HG03521 (cell line): ENCODE data around the gene NT5C3B.
A peak's percentile ranks its signal among the peaks of the same experiment; 100 is the strongest.
"Not testable (repeated sequence)": the region's sequence is repeated elsewhere in the genome, so short reads cannot be mapped to it uniquely, and the experiment has no call there.

Source experiments
- ATAC-seq: cut with Tn5 transposase; IDR thresholded peaks from one replicate; pipeline ENCODE4 v1.9.1; 2021; ENCODE audit warnings: mild to moderate bottlenecking, moderate library complexity; ENCODE audit not compliant: unreplicated experiment

The NT5C3B gene

DNA sequence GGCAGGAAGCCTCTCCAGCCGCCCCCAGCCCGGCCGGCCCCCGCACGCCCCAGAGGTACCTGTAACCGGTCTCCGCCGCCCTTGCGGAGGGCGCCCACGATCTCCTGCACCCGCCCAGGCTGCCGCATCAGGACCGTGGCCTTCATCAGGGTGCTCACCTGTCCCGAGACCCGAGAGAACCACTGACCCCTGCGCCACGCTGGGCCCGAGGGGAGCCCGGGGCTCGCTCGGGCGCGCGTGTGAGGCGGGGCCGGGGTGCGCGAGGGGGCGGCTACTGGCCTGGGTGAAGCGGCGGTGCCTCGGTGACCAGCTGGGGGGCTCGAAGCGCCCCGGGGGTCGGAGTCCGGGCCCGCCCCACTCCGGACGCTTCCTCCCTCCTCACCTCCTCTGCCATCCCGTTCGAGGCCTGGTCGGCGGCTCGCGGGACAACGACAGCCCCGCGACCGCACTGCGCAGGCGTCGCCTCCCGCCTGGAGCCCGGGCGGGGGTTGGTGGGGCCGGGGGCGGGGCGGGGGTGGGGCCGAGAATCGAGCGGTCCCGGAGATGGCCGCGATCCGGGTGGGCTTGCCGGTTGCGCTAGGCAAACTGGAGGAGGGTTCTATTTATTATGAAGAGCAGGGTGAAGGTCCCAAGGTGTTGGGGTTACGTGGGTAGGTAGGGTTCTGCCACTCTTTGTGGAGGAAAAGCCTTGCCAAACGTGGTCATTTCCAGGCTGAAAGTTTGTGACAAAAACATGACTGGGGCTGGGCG lies at the start of gene NT5C3B:
Gene NT5C3B, minus strand, starts transcription at position 433 of the 750 bp plus-strand sequence. Its CDS starts 39 bp downstream, at position 394.
- peak; percentile 76 for ATAC-seq

DNA sequence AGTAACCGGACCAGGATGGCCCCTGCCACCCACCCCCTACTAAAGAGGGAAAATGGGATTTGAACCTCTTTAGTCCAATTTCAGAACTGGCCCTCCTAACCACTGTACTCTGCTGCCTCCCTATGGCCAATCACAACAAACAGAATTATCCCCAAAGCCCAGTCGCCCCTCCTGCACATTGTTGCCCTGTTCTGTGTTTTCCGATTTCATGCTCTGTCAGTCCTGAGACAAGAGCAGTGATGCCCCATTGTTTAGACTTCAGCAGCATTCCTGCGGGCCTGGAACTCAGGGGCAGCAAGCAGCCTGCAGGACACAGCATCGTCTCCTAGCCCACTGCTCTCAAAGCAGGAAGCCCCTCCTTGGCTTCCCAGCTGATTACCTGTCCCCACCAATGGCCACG lies 49.7 kb upstream of the NT5C3B start:
- no peak for ATAC-seq

DNA sequence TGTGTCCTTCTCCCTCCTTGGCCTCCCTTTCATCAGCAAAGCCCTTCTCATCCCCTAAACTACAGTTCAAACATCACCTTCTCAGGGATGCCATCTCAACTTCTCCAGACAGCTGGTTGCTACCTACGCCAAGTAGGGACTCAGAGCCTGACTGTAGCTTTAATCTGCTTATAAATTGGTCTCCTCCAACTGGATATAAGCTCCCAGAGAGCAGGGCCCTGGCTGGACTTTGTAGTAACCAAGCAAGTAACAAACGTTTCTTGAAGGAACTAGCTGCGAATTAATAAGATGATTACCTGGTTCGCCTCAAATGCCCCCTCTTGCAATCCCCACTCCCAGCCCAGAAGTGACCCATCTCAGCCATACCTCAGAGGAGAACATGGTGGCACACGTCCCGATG lies 46.7 kb upstream of the NT5C3B start:
- ATAC-seq, result no peak

DNA sequence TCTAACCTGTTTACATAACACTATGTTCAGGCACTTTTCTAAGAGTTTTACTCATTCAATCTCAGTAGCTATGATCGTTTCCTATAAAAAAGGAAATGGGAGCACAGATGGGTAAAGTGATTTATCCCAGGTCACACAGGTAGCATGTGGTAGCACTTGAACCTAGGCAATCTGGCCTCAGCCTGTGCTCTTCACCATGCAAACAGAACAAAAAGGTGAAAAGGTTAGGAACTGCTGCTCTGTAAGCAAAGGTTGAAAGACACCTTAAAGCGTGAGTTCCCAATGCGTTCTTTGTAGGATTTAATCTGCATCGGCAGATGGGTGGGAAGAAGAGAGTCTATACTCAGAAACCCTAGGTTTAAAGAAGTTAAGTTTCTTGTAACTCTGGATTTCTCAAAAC lies 44.1 kb upstream of the NT5C3B start:
- ATAC-seq, result no peak

DNA sequence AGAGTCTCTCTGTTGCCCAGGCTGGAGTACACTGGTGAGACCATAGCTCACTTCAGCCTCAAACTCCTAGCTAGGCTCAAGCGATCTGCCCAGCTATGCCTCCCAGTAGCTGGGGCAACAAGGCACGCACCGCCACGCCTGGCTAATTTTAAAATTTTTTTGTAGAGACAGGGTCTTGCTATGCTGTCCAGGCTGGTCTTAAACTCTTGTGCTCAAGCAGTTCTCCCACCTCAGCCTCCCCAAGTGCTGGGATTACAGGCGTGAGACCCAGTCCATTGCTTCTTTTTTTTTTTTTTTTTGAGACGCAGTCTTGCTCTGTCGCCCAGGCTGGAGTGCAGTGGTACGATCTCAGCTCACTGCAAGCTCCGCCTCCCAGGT lies 38.2 kb upstream of the NT5C3B start:
- not testable (repeated sequence) for ATAC-seq

DNA sequence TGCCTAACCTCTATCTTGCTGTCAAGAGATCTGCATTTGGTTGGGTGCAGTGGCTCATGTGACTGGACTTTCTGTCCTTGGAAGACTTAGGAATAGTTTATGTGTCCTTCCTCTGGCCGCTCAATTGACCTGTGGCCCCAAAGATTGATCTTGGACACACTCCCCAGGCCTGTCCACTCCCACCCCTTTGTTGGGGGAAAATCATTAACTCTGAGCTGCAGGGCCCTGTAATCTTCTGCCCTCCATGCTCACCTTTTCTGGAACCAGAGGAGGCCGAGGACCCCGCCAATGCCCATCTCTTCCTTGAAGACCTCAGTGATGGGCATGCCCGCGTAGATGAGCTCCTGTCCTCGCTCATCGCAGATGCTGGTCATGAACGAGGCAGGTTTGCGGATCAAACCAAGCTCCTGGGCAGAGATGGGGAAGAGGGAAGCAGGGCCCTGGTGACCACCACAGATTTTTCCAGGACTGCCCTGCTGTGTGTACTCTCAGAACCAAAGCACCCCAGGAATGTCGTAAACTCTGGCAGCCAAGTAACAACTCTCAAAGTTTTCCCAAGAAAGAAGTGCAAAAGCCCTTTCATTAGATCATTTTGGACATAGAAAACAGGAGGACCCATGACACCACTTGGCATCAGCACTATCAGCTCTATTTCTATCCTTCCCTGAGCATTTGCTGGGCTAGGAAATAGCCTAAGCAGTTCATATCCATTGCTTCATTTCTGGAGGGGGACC lies 37.7 kb upstream of the NT5C3B start:
- no peak for ATAC-seq

DNA sequence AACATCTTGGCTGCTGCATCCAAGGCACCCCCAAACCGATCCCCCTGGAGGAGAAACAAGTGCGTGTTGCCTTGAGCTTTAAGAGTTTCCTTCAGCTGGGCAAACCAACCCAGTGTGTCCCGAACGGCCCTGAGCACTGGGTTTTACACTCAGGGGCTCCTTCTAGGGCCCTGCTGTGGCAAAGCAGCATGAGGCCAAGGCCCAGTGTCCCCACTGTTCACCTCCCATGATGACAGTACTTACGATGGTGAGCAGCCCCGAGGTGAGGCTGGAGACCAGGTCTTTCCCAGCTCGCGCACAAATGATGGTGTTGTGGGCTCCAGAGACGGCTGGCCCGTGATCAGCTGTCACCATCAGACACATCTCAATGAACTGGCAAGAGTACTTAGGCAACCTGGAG lies 35.8 kb upstream of the NT5C3B start:
- no peak for ATAC-seq

DNA sequence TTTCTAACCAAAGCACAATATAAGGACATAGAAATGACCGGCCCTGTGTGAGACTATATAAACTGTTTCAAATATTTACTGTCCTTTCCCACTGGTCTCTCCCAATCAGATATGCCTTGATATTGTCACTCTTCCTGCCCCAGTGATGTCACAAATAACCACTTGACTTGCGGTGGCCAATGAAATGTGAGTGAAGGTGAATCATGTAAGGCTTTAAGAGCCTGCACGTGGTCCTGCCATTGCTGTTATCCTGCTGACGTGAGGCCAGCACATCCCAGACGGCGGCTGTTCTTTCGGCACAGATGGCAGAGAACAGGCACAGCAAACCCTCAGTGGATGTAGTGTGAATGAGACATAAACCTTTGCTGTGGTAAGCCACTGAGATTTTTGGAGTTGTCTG lies 34.6 kb upstream of the NT5C3B start:
- ATAC-seq, result no peak

DNA sequence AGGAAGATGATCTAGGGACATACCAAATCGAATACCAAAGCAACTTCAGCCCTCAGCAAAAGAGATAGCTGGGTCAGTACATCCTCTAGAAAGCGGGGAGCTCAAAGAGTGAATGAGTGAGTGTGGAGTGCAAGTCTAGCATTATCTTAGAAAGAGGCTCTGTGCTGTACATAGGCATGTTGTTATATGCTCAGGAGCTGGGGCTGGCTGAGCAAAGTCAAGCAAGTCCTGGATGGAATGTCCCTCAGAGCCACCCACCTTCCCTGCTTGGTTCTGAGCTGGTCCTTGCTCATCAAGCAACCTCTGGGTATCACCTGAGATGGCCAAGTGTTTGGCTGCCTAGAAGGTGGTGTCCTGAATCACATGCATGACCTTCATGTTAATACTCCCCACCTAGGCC lies 34.1 kb upstream of the NT5C3B start:
- no peak for ATAC-seq

DNA sequence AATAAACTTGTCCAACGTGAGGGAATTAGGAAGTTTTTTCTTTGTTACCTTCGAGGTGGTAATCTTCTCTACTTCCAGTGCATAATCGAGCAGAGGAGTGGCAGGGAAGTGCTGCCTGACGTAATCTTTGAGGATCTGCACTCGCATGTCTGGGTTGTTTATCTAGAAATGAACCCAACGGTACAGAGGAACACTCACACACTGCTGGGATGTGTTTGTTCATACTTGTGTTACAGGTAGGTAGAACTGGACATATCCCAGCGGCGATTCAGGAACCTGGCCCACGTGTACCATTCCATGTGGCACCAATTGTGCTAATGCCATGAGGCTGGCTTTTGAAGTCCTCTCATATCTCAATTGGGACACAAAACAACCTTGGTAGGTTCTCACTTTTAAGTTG lies 33.4 kb upstream of the NT5C3B start:
- no peak for ATAC-seq

DNA sequence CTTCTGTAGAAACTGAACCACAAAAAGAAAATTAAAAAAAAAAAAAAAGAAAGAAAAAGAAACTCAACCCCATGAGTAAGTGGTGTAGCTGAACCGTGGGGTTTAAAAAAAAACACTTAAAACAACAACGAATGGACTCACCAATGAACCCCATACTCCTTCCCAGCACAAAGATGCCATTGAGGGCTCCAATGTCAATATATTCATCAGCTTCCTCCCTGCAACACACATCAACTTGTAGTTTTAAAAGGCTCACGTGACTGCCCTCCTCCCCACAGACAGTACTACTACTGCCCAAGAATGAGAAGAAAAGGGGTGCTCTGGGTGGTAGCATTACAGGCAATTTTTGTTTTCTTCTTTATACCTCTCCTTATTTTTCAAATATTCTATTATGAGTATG lies 32.5 kb upstream of the NT5C3B start:
- no peak for ATAC-seq

DNA sequence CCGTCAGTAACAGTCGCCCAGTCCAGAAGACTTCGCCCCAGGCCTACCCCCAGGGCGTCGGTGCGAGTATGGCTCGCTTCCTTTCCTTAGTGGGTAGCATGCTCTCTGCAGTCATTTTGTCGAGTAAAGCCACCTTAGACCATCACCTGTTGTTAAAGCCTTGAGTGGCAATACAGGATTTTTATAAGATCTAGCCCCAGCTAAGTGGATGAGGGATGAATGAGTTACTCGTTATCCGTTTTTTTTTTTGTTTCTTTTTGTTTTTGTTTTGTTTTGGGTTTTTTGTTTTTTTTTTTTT lies 29.5 kb upstream of the NT5C3B start:
- ATAC-seq, result no peak

DNA sequence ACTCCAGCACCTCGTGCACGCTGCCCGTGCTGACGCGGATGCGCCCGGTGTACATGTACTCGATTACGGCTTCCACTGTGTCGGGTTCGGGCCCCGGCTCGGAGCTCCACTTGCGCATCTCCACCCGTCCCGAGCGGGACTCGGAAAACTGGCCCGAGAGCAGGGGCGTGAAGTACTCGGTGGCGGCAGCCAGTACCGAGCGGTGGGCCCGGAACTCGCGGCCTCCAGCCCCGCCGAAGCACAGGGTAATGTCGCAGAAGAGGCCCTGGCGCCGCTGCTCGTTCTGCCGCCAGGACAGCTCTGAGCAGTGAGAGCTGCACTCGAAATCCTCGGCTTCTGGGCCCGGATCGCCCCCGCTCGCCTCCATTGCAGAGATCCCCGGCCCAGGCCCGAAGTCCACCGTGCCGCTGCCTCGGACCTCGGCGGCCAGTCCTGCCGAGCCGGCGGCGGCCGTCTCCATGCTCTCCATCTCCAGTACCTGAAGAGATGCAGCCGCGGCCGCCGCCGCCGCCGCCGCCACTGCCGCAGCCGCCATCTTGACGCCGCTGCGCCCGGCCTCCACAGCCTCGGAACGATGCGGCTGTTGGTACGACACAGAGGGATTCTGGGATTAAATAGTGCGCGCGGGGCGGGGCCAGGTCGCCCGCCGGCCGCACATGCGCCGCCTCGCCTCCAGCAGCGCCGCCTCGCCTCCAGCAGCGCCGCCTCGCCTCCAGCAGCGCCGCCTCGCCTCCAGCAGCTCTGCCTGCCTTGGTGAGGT lies 29.0 kb upstream of the NT5C3B start, which contains the start of gene KLHL11:
Gene KLHL11, minus strand, starts transcription at position 588 of the 760 bp plus-strand sequence. Its CDS starts 53 bp downstream, at position 535.
- peak; percentile 91 for ATAC-seq

DNA sequence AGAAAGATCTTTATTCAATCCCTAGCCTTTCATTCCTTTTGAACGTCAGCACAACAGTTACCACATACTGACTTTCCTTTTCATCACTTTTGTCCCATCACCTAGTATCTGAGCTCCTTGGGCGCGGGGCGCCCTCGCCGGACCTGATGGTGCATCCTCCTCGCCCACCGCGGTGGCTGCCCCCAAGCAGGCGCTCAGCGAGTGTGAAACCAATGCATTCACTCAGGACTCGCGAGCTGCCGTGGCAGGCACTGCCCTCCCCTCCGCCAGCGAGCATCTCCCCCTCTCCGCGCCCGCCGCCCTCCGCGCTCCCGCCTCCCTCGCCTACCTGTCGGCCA lies 28.4 kb upstream of the NT5C3B start:
- ATAC-seq, result no peak

DNA sequence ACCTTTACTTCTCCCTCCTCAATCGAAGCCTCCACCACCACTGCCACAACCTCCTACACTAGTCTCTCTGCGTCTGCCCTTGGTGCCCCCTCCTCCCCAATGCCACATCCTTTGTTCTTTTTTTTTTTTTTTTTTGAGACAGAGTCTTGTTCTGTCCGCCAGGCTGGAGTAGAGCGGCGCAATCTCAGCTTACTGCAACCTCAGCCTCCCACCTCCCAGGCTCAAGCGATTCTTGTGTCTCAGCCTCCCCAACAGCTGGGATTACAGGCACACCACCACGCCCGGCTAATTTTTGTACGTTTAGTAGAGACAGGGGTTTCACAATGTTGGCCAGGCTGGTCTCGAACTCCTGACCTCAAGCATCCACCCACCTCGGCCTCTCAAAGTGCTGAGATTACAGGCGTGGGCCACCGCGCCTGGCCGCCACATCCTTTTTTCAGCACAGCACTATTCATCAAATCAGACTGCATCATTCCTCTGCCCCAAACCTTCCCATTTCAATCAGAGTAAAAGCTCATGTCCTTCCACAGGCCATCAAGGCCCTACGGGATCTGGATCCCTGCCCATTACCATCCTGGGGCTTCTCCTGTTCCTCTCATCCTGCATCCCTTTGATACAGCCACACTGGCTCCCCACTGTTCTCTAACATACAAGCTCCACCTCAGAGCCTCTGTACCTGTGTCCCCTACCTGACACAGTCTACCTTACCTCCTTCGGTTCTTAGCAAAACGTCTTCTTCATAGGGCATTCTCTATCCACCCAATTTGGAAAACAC lies 27.2 kb upstream of the NT5C3B start:
- no peak for ATAC-seq

DNA sequence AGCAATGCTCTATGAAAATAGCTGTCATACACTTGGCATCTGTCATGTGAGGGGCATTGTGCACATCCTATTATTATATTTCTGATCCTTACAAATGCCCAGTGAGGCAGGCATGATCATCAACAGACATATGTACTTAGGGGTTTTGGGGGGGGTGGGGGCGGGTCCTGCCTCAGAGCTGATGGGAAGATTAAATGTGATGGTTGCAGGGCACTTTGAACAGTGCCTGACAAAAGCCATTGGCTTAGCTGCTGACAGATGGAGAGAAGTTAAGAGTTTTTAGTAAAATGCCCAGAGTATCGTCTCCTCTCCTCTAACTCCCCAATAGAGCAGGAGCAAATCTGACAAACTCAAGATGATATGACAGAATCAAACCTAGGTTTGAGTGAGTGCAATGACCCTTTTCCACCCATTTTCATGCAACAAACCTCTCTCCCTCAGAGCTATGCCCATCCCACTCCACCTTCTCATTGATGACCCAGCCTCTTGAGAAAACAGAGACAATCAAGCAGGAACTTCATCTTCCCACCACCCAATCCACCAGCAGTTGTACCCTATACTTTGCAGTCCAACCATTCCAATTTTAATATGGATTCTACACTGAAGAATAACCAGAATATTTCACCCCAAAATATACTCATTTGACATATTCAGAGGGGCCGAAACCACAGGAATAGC lies 24.4 kb upstream of the NT5C3B start:
- no peak for ATAC-seq

DNA sequence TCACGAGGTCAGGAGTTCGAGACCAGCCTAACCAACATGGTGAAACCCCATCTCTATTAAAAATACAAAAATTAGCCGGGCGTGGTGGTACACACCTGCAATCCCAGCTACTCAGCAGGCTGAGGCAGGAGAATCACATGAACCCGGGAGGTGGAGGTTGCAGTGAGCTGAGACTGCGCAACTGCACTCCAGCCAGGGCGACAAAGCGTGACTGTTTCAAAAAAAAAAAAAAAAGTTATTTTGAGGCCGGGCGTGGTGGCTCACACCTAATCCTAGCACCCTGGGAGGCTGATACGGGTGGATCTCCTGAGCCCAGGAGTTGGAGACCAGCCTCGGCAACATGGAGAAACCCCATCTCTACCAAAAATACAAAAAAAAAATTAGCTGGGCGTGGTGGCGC lies 15.3 kb upstream of the NT5C3B start:
- ATAC-seq, result not testable (repeated sequence)

DNA sequence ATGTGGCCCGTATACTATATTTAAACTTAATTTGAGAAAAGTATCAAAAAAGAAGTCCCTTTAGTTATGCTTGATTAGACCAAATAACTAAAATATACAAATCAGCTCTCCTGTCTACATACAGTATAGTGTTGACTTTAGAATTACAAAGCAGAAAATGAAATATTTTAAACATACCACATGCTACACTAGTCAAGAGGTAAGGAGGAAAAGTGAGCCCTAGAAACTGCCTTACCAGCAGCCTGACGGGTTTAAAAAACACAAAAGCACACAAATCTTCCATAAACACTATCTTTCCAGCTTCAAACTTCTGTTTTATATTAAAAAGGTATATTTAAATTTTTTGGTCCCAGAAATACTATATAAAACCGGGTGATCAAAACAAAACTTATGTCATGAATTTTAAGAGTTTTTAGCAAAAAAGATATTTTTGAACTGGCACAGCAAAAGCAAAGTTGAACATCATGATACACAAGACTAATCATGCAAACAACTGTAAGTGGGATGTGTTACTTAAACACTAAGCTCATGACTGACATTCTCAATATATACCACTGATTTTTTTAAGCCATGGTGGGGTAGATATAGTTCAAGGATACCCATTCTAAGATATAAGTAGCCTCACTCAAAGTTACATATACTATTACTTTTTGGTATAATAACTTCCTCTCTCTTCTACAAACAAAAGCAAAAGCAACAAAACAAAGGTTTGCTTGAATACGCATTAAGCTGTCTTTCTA lies 13.4 kb upstream of the NT5C3B start:
- no peak for ATAC-seq

DNA sequence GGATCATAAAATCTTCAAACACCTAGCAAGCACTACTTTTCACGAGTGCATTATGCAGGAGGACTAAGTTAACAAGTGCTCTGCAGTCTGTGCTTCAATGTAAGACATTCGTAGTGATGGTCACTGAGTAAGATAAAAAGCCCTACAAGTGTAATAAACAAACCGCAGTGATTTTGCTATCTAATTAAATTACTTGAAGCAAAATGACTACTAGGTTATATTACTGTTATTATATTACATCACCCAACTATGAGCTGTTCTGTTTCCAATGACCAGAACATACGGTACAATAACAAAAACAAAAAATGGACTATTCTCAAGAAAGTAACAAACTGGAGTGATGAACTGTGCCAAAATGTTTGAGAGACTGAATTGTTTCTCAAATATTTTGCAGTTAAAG lies 12.8 kb upstream of the NT5C3B start:
- no peak for ATAC-seq

DNA sequence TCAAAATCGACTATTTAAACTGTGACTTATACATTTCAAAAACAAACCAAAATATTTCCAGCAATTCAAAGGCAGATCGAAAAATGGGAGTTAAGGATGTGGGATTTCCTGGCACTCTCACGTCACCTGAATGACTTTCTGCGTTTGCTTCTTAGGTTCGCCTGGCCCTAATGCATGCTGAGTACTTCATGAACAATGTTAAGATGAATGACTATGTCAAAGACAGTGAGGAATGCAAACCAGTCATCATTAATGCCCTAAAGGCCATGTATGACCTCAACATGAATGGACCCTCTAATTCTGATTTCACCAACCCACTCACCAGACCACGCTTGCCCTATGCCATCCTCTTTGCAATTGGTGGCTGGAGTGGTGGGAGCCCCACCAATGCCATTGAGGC lies 8.9 kb upstream of the NT5C3B start:
- ATAC-seq, result no peak
